Endodermal cell (in vitro differentiated cells): ENCODE data around the gene GDF2. TPM values are rescaled to one million over a fixed set of nuclear protein-coding genes. Genes with fewer than 3 reads are reported as not detected.
A peak's percentile ranks its signal among the peaks of the same experiment; 100 is the strongest.

Experiments
- DNase-seq: peaks from one replicate; pipeline ENCODE4 v3.0.0-alpha.2; 2017
- H3K27ac ChIP-seq: 2 replicates; pipeline ENCODE4 v1.5.1; 2013; ENCODE audit warnings: mild to moderate bottlenecking, low read depth, low read length, moderate library complexity
- H3K27me3 ChIP-seq: 2 replicates; pipeline ENCODE4 v1.6.1; 2013; ENCODE audit warnings: mild to moderate bottlenecking, low read length, moderate library complexity; ENCODE audit not compliant: insufficient read depth, control insufficient read depth, poor library complexity, severe bottlenecking
- H3K36me3 ChIP-seq: 2 replicates; pipeline ENCODE4 v1.7.0; 2013; ENCODE audit warnings: mild to moderate bottlenecking, low read length, moderate library complexity; ENCODE audit not compliant: control insufficient read depth, insufficient read depth
- H3K4me1 ChIP-seq: one replicate; pipeline ENCODE4 v1.7.0; 2013; ENCODE audit warnings: low read length; ENCODE audit not compliant: control insufficient read depth, insufficient read depth
- H3K4me3 ChIP-seq: 2 replicates; pipeline ENCODE4 v1.5.1; 2013; ENCODE audit warnings: mild to moderate bottlenecking, low read length, moderate library complexity
- H3K9ac ChIP-seq: 2 replicates; pipeline ENCODE4 v1.6.1; 2013; ENCODE audit warnings: mild to moderate bottlenecking, low read length, moderate library complexity; ENCODE audit not compliant: poor library complexity, severe bottlenecking; ENCODE audit errors: extremely low read depth
- H3K9me3 ChIP-seq: 2 replicates; pipeline ENCODE4 v1.6.1; 2013; ENCODE audit warnings: mild to moderate bottlenecking, low read length, moderate library complexity; ENCODE audit not compliant: control insufficient read depth
- H3K27ac Mint-ChIP-seq: 2 replicates; pipeline ENCODE4 v1.8.0; 2020; ENCODE audit warnings: mixed read lengths
- H3K27me3 Mint-ChIP-seq: 2 replicates; pipeline ENCODE4 v1.8.0; 2021; ENCODE audit warnings: mild to moderate bottlenecking, mixed read lengths; ENCODE audit not compliant: insufficient read depth
- H3K36me3 Mint-ChIP-seq: 2 replicates; pipeline ENCODE4 v1.8.0; 2020; ENCODE audit warnings: low read depth, mixed read lengths
- H3K4me1 Mint-ChIP-seq: 2 replicates; pipeline ENCODE4 v1.8.0; 2020; ENCODE audit warnings: mixed read lengths
- H3K4me3 Mint-ChIP-seq: 2 replicates; pipeline ENCODE4 v1.8.0; 2020; ENCODE audit warnings: mild to moderate bottlenecking, moderate library complexity, mixed read lengths
- H3K9me3 Mint-ChIP-seq: 2 replicates; pipeline ENCODE4 v1.8.0; 2020; ENCODE audit warnings: mild to moderate bottlenecking, mixed read lengths
- WGBS, 2 experiments: methylation state at CpG; one replicate each; pipeline versions ENCODE4 v1.1.5 to v1.1.7; 2013; ENCODE audit warnings: missing lambda C conversion rate in 2 of 2, mixed read lengths in 1 of 2; ENCODE audit not compliant: insufficient coverage in 1 of 2, insufficient read length in 1 of 2; 5-methylcytosine and 5-hydroxymethylcytosine counted together
- total RNA-seq, 2 donors: library from RNA; stranded (reverse); fragmentation: NEBNext Ultra II Directional in 1 of 2; extraction: Animal tissue kit (Norgen Biotek cat#: 25700) in 1 of 2; gene quantifications; 2 replicates in 1 of 2; 3 replicates in 1 of 2; pipeline ENCODE4 v1.2.1, GENCODE V29; 2021
- TF ChIP-seq, protein P1 (sequence below): fragments of 200-600 bp; sonication (generic); conservative IDR thresholded peaks from 2 replicates; pipeline ENCODE4 v1.5.0; 2021; ENCODE audit warnings: antibody characterized with exemption, mild to moderate bottlenecking

GDF2 gene
- total RNA-seq, 2 donors from 2014 or later, result not detected

DNA sequence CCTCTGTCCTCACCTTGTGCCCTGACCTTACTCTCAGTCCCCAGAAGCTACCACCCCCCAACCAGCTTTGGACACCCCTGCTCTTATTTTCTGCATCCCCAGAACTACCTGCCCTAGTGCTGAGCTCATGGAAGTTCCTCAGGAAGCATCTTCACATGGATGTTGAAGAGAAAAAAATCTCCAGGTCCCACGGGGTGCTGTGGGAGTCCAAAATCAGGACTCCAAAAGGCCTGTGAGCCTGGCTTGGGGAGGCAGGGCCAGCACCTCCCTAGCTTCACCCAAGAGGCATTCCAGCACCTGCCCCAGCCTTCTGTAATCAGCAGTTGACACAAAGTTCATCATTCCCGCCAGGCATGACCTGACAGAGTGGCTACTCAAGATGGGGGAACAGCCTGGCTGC, 43.0 kb upstream of the GDF2 start:
- H3K9me3 ChIP-seq, result no peaks in the 10 kb centered on the region
- TF ChIP-seq, protein P1, sequence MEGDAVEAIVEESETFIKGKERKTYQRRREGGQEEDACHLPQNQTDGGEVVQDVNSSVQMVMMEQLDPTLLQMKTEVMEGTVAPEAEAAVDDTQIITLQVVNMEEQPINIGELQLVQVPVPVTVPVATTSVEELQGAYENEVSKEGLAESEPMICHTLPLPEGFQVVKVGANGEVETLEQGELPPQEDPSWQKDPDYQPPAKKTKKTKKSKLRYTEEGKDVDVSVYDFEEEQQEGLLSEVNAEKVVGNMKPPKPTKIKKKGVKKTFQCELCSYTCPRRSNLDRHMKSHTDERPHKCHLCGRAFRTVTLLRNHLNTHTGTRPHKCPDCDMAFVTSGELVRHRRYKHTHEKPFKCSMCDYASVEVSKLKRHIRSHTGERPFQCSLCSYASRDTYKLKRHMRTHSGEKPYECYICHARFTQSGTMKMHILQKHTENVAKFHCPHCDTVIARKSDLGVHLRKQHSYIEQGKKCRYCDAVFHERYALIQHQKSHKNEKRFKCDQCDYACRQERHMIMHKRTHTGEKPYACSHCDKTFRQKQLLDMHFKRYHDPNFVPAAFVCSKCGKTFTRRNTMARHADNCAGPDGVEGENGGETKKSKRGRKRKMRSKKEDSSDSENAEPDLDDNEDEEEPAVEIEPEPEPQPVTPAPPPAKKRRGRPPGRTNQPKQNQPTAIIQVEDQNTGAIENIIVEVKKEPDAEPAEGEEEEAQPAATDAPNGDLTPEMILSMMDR, result no peak
- Mint-ChIP-seq H3K27ac (no peak overlapping the region), H3K9me3 (no peaks in the 10 kb centered on the region), H3K27me3 (peaks cover 6% of the 10 kb centered on the region), H3K36me3 (no peaks in the 10 kb centered on the region), H3K4me3 (no peak overlapping the region), H3K4me1 (no peaks in the 10 kb centered on the region)
- no peak overlapping the region for H3K27ac ChIP-seq
- no peak overlapping the region for H3K4me3 ChIP-seq
- 85 to 100% methylated on average over 2 of the region's 2 CpGs for WGBS, 2 experiments
- no peak overlapping the region for H3K9ac ChIP-seq
- H3K27me3 ChIP-seq, result no peaks in the 10 kb centered on the region
- no peaks in the 10 kb centered on the region for H3K4me1 ChIP-seq
- no peaks in the 10 kb centered on the region for H3K36me3 ChIP-seq
- DNase-seq, result no peak

DNA sequence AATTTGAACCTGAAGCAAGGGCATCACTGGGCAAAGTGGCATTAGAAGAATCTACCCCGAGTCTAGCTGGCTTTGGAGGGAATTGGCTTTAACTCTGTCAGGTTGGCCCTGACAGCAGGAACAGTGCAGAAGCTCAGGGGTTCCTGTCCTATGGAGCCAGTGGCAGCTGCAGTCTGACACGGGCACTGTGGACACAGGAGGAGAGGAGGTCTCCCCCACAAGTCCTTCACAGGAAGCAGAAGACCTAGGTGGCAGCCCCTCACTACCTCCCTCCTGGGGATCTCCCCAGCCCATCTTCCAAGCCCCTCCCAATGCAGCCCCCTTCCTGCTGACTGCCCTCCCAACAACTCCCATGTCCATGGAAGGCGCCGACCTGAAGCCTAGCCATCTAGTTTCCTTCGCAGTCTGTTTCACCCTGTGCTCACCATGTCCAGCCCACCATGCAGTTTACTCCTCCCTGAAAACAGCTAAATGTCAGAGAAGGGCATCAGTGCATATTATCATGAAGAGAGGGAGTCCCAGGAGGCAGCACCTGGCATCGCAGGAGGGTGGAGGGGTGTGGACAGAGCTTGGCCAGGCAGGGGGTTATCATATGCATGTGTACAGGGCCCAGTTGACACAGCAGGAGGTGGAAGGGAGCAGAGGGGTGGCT, 40.1 kb upstream of the GDF2 start:
- peak; percentile 30 for DNase-seq
- 87 to 100% methylated on average over 2 to 6 of the region's 6 CpGs for WGBS, 2 experiments
- Histone ChIP-seq H3K27ac (no peak overlapping the region), H3K36me3 (no peaks in the 10 kb centered on the region), H3K4me3 (no peak overlapping the region), H3K9me3 (no peaks in the 10 kb centered on the region), H3K27me3 (no peaks in the 10 kb centered on the region), H3K9ac (no peak overlapping the region), H3K4me1 (no peaks in the 10 kb centered on the region)
- no peak overlapping the region for H3K27ac Mint-ChIP-seq
- H3K4me3 Mint-ChIP-seq, result no peak overlapping the region
- TF ChIP-seq, protein P1, result no peak
- H3K27me3 Mint-ChIP-seq, result peaks cover 13% of the 10 kb centered on the region
- no peaks in the 10 kb centered on the region for H3K9me3 Mint-ChIP-seq
- H3K4me1 Mint-ChIP-seq, result no peaks in the 10 kb centered on the region
- H3K36me3 Mint-ChIP-seq, result no peaks in the 10 kb centered on the region

DNA sequence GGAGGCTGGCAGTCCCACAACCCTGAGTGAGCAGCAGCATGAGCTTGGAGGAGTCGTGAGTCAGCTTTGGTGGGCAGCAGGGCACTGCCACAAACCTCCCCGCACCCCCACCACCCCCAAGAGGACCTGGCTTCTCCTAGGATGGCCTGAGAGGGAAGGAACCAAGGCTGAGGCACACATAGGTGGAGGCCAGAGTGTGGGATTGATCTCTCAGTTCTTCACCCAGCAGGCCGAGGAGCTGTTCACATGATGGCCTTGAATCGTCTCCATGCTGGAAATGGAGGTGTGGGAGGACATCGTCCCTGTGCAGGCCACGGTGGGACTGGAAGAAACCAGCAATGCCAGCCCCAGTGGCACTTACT, 39.6 kb upstream of the GDF2 start:
- TF ChIP-seq, protein P1, result no peak
- WGBS, 2 experiments, result 89 to 94% methylated on average over 3 to 5 of the region's 6 CpGs
- H3K27me3 ChIP-seq, result no peaks in the 10 kb centered on the region
- H3K27ac ChIP-seq, result no peak overlapping the region
- Mint-ChIP-seq H3K27ac (no peak overlapping the region), H3K4me3 (no peak overlapping the region), H3K4me1 (no peaks in the 10 kb centered on the region), H3K27me3 (peaks cover 13% of the 10 kb centered on the region), H3K9me3 (no peaks in the 10 kb centered on the region), H3K36me3 (no peaks in the 10 kb centered on the region)
- H3K9me3 ChIP-seq, result no peaks in the 10 kb centered on the region
- H3K4me3 ChIP-seq, result no peak overlapping the region
- H3K9ac ChIP-seq, result no peak overlapping the region
- no peak for DNase-seq
- no peaks in the 10 kb centered on the region for H3K4me1 ChIP-seq
- H3K36me3 ChIP-seq, result no peaks in the 10 kb centered on the region
